ENCODE results near the gene IMMP2L. TPM values are rescaled to one million over a fixed set of nuclear protein-coding genes. Genes with fewer than 3 reads are reported as not detected.

Gene IMMP2L
- total RNA-seq, 1 donor from 2014 or later, result 11.2 TPM

DNA sequence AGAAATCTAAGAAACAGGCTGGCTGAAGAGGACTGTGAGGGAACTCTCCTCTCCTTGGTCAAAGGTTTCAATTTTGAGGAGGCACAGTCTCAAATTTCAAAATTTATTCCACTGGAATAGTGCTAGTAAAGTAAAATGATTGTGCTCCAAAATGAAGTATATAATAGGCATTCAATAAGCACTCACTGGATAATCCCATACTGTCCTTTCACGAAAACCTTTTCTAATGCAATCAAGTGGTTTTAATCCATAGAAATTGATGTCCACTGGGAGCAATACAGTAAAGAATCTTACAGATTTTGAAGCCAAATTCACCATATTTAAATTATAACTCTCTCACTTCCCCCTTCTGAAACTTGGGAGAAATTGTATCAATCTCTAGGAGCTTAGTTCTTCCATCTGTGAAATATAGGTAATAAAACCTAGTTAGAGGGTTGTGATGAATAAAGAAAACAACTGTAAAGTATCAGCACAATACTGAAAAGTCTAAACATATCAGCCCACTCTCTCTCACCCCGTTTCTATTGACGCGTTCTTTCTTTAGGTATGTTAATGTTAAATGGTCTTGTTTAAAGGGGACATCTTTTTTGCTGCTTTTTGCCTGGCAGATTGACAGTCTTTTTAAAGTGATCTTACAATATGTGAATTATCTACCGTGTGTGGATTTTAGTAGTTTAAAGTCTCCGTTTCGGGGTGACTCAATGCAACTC is 512.2 kb downstream of the IMMP2L start:
- DNase-seq (ENCODE audit: low spot score), result no peak
- no peaks in the 10 kb centered on the region for H3K36me3 Mint-ChIP-seq (ENCODE audit: low read depth, unreplicated experiment)
- H3K4me1 Mint-ChIP-seq (ENCODE audit: unreplicated experiment), result no peaks in the 10 kb centered on the region
- TF ChIP-seq CTCF (IDR thresholded peaks at IDR 0.05; ENCODE audit: unreplicated experiment), result no peak
- no peaks in the 10 kb centered on the region for H3K9me3 Mint-ChIP-seq (ENCODE audit: unreplicated experiment)
- no peaks in the 10 kb centered on the region for H3K27me3 Mint-ChIP-seq (ENCODE audit: unreplicated experiment)
- H3K27ac Mint-ChIP-seq (ENCODE audit: unreplicated experiment), result no peak overlapping the region
- no peak overlapping the region for H3K4me3 Mint-ChIP-seq (ENCODE audit: unreplicated experiment)

- Mint-ChIP-seq H3K27ac (ENCODE audit: unreplicated experiment) (no peak overlapping the region), H3K27me3 (ENCODE audit: unreplicated experiment) (peaks cover 2% of the 10 kb centered on the region), H3K4me3 (ENCODE audit: unreplicated experiment) (no peak overlapping the region), H3K4me1 (ENCODE audit: unreplicated experiment) (no peaks in the 10 kb centered on the region), H3K36me3 (ENCODE audit: low read depth, unreplicated experiment) (no peaks in the 10 kb centered on the region), H3K9me3 (ENCODE audit: unreplicated experiment) (no peaks in the 10 kb centered on the region)
- no peak for TF ChIP-seq CTCF (IDR thresholded peaks at IDR 0.05; ENCODE audit: unreplicated experiment)
- DNase-seq (ENCODE audit: low spot score), result no peak
Observed at GRCh38 chr7:111047595-111047994, 514.7 kb downstream of the IMMP2L start.

DNA sequence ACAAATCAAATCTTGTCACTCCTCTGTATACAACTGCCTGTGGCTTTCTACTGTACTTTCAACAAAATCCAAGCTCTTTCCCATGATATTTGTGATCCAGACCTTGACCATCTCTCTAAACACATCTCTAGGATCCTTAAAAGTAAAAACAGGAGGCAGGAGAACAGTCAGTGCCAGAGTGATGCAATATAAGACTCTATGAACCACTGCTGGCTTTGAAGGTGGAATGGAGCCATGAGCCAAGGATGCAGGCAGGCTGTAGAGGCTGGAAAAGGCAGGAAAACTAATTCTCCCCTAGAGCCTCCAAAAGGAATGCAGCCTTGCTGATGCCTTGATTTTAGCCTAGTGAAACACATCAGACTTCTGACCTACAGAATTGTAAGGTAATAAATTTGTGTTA is 516.8 kb downstream of the IMMP2L start:
- Mint-ChIP-seq H3K27me3 (ENCODE audit: unreplicated experiment) (peaks cover 2% of the 10 kb centered on the region), H3K4me3 (ENCODE audit: unreplicated experiment) (no peak overlapping the region)

GRCh38 chr7:111043561-111043960 is 518.7 kb downstream of the IMMP2L start:
- Mint-ChIP-seq H3K9me3 (ENCODE audit: unreplicated experiment) (no peaks in the 10 kb centered on the region), H3K4me1 (ENCODE audit: unreplicated experiment) (no peaks in the 10 kb centered on the region), H3K27ac (ENCODE audit: unreplicated experiment) (no peak overlapping the region), H3K4me3 (ENCODE audit: unreplicated experiment) (no peak overlapping the region), H3K27me3 (ENCODE audit: unreplicated experiment) (peaks cover 2% of the 10 kb centered on the region), H3K36me3 (ENCODE audit: low read depth, unreplicated experiment) (no peaks in the 10 kb centered on the region)
- DNase-seq (ENCODE audit: low spot score), result no peak
- no peak for TF ChIP-seq CTCF (IDR thresholded peaks at IDR 0.05; ENCODE audit: unreplicated experiment)

More for the DNA sequence above, 516.8 kb downstream of the IMMP2L start:
- TF ChIP-seq CTCF (IDR thresholded peaks at IDR 0.05; ENCODE audit: unreplicated experiment), result no peak
- no peak overlapping the region for H3K27ac Mint-ChIP-seq (ENCODE audit: unreplicated experiment)
- H3K9me3 Mint-ChIP-seq (ENCODE audit: unreplicated experiment), result no peaks in the 10 kb centered on the region
- no peaks in the 10 kb centered on the region for H3K36me3 Mint-ChIP-seq (ENCODE audit: low read depth, unreplicated experiment)
- no peaks in the 10 kb centered on the region for H3K4me1 Mint-ChIP-seq (ENCODE audit: unreplicated experiment)
- no peak for DNase-seq (ENCODE audit: low spot score)

DNA sequence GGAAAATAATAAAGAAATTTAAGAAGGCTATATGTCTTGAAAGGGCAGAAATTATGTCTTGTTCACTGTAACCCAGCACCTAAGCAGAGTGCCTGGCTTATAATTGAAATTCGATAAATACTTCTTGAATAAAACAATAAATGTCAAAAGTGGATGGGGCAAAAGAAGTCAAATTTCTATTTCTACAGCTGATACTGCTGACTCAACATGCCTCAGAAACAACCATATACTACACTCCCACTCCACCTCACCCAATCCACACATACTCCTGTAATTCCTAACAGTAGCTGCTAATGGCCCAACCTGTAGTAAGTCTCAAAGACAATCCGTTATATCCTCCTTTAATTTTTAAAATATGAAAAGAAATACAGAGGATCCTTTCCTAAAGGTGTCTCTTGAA is 519.5 kb downstream of the IMMP2L start:
- H3K4me3 Mint-ChIP-seq (ENCODE audit: unreplicated experiment), result no peak overlapping the region
- DNase-seq (ENCODE audit: low spot score), result no peak
- peaks cover 2% of the 10 kb centered on the region for H3K27me3 Mint-ChIP-seq (ENCODE audit: unreplicated experiment)
- no peak for TF ChIP-seq CTCF (IDR thresholded peaks at IDR 0.05; ENCODE audit: unreplicated experiment)
- no peaks in the 10 kb centered on the region for H3K36me3 Mint-ChIP-seq (ENCODE audit: low read depth, unreplicated experiment)
- H3K9me3 Mint-ChIP-seq (ENCODE audit: unreplicated experiment), result no peaks in the 10 kb centered on the region
- no peak overlapping the region for H3K27ac Mint-ChIP-seq (ENCODE audit: unreplicated experiment)
- no peaks in the 10 kb centered on the region for H3K4me1 Mint-ChIP-seq (ENCODE audit: unreplicated experiment)
